Stimulated activated CD4-positive, alpha-beta T cell treated with anti-CD3 and anti-CD28 coated beads, Interleukin-12 subunit alpha, Interleukin-12 subunit beta, amount 100 ng/mL, for 4 hours (primary cell): ENCODE results near the gene TOP3B.

Experiments used
- DNase-seq: peaks from one replicate; pipeline ENCODE4 v3.0.0-alpha.2; 2020

Gene TOP3B, protein sequence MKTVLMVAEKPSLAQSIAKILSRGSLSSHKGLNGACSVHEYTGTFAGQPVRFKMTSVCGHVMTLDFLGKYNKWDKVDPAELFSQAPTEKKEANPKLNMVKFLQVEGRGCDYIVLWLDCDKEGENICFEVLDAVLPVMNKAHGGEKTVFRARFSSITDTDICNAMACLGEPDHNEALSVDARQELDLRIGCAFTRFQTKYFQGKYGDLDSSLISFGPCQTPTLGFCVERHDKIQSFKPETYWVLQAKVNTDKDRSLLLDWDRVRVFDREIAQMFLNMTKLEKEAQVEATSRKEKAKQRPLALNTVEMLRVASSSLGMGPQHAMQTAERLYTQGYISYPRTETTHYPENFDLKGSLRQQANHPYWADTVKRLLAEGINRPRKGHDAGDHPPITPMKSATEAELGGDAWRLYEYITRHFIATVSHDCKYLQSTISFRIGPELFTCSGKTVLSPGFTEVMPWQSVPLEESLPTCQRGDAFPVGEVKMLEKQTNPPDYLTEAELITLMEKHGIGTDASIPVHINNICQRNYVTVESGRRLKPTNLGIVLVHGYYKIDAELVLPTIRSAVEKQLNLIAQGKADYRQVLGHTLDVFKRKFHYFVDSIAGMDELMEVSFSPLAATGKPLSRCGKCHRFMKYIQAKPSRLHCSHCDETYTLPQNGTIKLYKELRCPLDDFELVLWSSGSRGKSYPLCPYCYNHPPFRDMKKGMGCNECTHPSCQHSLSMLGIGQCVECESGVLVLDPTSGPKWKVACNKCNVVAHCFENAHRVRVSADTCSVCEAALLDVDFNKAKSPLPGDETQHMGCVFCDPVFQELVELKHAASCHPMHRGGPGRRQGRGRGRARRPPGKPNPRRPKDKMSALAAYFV

DNA sequence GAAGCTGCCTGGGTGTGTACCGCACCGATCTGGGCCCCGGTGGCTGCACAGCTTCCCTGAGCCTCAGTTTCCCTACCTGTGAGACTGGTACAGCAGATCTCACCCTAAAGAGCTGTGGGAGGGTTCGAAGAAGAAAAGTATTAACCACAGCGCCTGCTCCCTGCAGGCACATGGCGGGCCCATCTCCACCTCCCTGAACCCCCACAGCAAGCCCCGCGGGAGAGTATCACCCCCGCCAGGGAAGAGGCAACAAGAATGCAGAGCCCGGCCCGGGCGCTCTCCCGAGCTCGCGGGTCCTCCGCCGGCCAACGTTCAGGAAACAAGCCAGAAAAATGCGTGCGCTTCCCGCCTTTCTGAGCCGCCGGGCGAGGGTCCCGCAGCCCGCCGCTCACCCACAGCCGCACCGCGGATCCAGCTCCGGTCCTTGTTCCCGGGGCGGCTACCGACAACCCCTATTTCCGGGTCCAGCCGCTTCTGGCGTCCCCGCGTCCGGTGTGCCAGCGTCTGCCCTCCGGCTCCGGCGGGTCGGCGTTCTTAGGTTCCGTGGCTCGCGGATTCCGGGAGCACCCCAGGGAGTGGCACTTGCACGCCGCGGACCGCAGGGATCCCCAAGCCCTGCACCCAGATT lies at the start of gene TOP3B:
Gene TOP3B (minus strand): TSS at position 450 of the 628 bp plus-strand sequence. CDS start 7,078 bp downstream, outside the sequence.
- DNase-seq, result peak; percentile 83

DNA sequence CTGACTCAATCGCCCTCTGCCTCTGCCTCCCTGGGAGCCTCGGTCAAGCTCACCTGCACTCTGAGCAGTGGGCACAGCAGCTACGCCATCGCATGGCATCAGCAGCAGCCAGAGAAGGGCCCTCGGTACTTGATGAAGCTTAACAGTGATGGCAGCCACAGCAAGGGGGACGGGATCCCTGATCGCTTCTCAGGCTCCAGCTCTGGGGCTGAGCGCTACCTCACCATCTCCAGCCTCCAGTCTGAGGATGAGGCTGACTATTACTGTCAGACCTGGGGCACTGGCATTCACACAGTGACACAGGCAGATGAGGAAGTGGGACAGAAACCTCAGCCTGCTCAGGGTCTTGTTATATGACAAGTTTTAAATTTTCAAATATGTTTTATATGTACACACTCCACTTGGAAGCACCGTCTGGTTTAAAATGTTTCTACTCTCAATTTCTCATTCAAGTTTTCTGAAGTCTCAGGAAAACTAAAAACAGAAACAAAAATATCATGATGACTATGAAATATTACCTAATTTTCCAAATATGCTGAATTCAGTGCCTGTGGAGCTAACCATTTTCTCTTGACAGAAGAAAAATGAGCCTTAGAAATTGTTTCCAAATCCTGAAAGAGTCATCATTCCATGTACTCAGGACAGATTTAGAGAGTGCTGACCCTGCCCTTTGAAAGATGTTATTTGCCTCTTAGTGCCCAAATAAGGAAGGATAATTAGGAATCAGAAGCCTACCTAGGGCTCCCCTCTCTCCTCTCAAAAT lies 48.8 kb upstream of the TOP3B start:
- DNase-seq, result no peak

DNA sequence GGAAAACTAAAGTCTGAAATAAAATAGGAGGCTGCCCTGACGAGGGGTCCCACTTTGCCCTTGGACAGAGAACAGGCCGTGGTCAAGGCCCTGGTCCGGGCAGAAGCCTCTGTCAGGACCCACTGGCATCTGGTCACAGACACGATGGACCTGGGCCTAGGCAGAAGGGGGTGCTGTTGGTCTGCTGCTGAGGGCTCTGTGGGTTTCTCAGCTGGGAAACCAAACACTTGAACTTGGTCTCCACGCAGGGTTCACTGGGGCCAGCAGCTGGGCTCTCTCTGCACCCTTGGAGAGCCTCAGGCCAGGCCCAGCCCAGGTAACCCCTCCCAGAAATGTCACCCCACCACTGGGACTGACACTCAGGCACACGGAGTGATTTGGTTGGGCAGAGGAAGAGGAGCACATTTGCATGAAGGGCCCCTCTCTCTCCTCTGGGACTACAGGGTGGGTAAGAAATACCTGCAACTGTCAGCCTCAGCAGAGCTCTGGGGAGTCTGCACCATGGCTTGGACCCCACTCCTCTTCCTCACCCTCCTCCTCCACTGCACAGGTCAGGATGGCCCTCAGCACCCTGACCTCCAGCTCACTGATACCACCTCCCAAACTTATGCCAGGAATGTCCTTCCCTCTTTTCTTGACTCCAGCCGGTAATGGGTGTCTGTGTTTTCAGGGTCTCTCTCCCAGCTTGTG lies 48.1 kb upstream of the TOP3B start:
- DNase-seq, result no peak

DNA sequence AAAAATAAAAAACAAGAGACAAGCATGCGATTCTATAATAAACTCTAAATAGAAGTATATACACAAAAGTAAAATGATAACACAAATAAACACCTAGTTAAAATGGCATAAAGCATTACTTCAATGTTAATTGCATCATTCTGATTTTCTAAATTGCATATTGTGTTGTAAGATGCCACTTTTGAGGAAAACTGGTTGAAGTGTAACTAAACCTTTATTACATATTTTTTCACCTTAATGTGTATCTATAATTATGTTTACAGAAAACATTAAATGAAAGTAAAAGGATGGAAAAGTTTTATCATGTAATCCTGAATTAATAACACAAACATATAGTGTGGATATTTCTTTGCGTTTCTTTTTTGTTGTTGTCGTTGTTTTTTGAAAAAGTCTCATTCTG lies 45.4 kb upstream of the TOP3B start:
- no peak for DNase-seq

DNA sequence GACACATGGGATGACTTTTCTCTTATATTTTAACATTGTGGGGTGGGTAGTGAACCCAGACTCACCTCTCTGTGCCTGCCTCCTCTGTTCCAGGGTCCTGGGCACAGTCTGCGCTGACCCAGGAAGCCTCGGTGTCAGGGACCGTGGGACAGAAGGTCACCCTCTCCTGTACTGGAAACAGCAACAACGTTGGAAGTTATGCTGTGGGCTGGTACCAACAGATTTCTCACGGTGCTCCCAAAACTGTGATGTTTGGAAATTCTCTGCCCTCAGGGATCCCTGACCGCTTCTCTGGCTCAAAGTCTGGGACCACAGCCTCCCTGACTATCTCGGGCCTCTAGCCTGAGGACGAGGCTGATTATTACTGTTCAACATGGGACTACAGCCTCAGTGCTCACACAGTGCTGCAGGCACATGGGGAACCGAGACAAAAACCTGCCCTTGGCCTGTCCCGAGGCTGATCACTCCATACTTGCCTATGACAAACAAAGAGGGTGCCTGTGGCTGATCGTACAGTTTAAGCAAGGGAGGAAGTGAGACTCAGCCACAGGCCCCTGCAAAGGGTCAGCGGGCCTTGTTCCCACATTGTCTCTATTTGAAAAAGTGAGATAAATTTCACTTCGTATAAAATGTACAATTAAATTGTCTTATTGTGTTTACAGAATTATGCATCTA lies 43.7 kb upstream of the TOP3B start:
- no peak for DNase-seq

DNA sequence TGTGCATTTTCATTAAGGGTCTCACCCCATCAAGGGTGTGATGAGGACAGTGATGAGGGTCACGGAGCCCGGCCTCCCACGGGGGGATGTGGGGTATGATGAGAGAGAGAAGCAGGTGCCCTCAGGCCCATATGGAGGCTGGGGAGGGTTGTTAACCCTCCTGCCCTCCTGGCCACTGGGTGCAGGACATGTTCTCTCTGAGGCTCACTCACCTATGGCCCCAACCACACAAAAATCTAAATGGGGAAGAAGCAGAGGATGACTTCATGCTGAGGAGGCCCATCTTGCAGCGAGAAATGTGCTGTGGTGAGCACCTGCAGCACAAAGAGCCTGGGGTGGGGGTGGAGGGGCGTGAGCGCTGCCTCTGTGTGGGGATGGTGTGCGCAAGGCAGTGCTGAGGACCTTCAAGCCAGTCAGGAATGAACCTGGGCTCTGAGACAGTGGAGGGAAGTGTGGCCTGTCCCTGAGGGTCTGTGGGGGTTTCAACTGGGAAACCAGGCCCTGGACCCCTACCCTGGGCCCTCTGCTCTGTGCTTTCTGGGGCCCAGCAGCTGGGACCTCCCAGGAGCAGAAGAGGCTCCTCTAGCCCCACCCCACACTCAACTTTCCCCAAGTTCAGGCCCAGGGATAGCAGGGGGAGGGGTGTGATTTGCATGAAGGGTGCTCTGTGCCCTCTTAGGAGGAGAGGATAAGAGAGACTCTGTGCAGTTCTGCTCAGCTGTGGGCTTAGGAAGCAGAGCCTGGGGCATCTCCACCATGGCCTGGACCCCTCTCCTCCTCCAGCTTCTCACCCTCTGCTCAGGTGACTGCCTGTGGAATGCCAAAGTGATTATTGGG lies 43.0 kb upstream of the TOP3B start:
- DNase-seq, result no peak

DNA sequence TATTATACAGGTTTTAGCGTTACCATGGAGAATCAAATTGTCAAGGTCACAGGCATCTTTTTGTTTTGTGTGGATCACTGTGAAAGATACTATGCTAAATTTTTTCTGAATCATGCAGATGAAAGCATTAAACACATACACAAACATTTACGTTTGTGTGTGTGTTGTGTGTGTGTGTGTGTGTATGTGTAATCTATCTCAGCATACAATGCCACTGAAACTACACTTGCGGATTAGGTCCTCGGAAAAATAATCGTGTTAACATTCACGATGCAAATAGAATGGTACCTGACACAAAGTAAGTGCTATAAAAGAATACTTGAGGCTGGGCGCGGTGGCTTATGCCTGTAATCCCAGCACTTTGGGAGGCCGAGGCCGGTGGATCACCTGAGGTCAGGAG lies 41.9 kb upstream of the TOP3B start:
- no peak for DNase-seq

DNA sequence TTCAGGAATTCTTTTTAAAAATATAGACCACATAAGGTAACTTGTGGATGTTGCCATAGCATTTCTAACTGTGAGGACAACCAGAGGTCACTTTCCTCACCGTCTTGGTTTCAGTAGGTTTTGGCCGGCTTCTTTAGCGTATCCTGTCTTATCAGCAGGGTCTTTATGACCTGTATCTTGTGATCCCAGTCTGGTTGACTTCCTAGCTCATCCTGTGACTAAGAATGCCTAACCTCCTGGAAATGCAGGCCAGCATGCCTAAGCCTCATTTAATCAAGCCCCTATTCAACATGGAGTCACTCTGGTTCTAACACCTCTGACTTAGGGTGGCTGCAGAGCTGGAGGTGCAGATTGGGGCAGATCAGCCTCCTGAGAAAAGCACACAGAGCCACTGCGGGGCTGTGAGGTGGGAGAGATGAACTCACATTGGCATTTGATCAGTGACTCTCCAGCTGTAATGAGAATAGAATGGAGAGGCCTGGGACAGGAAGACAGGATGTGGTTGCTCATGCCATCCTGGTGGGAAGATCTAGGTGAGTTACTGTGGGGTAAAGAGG lies 41.1 kb upstream of the TOP3B start:
- DNase-seq, result no peak

DNA sequence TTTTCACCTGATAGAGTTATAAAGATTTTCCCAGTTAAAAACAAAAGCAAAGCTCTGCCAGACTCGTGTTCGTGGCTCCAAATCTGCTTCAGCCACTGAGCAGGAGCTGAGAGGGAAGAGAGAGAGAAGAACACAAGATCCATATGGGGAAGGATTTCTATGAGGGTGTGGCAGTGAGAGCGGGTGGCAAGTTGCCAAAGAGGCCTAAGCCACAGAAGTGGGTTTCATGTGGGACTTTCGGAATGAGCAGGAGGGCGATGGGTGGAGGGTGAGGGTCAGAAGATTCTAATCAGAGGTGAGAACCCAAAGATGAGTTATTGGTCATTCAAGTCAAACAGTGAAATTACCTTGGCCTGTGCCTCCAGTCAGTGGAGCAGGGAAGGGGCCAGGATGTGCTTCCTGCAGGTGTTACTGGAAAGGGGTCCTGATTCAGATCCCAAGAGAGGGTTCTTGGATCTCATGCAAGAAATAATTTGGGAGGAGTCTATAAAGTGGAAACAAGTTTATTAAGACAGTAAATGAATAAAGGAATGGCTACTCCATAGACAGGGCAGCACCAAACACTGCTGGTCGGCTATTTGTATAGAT lies 40.5 kb upstream of the TOP3B start:
- no peak for DNase-seq

DNA sequence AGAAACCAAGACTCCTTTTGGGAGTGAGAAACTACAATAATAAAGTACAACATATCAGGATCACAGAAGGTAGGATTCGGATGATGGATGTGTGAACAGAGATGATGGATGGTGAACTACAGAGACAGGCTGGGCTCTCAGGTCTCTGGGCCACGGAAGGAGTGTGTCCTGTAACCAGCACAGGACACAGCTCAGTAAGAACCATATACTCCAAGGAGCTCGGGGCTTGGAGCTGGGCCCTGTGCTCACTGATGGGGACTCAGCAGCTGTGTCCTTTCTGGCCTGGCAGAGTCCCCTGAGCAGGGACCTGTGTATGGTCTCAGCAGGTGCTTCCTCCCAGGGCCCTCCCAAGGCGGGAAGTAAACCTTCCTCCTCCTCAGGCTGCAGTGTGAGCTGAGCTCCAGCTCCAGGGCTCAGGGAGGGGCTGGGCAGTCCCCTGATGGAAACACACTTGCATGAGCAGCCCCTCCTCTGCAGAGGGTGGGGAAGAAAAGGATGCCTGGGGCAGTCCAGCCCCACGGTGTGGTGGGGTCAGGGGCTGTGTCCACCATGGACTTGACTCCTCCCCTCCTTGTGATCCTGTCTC lies 39.8 kb upstream of the TOP3B start:
- no peak for DNase-seq

DNA sequence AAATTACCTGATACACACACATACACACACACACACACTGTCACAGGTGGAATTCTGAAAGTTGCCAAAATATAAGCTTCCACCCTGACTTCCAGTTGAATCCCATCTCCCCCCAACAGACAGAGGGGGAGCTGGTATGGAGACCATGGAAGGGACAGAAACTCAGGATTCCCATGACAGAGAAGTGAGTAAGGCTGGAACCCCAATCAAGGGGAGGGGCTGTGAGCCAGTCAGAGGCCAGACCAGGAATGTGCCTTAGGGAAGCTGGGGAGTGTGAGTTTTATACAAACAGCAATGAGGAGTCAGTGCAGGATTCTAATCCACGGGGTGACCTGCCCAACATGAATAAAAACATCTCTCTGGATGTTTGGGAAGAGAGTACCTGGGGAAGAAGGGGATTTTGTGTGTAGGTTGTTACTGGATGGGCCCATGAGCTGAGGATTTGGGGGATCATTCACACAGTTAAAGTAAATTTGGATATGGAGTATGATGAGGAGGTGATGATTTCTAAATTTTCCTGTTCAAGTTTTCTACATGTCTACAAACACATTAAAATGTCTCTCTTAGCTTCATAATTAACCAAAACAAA lies 38.7 kb upstream of the TOP3B start:
- DNase-seq, result no peak

DNA sequence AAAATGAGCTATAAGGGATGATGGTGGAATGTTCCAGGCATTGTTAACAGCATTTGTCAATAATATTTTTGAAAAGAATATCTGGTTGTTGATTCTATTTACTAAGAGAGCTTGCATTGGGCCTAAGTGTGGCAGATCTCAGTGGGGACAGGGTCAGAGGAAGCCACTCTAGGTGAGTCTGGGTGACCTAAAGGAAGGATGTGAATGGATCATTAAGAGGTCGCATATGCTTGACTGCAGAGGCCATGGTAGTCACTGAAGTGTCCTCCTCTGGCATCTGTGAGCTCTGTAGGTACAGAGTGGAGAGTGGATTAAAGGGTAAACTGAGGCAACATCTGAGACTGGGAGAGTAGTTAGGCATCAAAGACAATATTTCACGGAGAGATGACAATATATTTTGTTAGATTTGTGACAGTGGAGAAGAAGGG lies 37.9 kb upstream of the TOP3B start:
- no peak for DNase-seq

DNA sequence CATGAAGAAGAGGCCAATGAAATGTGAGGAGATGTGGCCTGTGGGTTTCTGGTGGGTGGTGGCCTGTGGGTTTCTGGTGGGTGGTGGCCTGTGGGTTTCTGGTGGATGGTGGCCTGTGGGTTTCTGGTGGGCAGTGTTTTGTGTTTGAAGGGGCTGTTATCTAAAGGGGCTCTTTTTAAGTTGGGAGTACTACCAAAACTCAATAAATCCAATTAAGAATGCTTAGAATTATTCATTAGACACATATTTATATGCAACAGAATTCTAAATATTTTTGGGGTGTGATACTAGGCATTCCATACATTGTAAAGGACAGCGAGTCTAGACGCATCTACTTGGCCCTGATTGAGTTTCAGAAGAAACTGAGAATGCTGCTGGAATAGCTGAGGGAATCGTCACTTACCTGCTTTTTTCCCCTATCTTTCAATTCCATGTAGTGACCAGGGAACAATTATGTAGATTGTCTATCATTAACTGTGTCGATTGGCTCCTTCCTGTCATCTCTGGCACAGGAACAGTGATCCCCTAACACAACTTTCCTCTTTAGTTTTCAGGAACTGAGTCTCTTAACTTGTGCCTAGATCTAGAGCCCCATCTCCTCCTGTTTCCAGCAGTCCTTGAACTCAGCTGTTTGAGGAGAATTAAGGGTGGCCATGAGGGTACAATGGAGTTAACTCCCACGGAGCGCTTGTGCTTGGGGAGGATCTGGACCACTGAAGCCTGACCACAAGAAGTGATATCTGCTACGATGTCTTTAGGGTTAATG lies 37.3 kb upstream of the TOP3B start:
- no peak for DNase-seq

DNA sequence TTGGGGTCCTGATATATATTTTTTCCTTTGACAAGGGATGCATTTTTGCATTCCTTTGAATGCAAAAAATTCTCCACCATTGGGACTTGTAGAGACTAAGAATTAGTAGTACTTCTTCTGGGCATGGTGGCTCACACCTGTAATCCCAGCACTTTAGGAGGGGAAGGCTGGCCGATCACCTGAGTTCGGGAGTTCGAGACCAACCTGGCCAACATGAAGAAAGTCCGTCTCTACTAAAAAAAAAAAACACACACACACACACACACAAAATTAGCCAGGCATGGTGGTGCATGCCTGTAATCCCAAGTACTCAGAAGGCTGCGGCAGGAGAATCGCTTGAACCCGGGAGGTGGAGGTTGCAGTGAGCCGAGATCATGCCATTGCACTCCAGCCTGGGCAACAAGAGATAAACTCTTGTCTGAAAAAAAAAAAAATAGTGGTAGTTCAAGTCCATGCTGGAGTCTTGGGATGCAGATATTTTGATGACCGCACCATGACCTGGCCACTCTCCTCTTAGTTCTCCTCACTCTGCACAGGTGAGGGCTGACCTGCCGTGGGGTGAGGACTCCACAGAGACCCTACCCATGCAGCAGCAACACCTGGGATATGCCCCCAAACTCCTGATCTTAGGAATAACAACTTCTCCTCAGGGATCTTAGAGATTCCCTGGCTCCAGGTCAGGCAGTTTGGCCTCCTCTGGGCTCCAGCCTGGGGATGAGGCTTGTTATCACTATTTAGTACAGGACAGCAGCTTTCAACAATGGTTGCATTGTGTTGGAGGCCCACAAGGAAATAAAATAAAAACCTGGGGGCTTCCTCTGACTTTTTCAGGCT lies 36.5 kb upstream of the TOP3B start:
- DNase-seq, result no peak

DNA sequence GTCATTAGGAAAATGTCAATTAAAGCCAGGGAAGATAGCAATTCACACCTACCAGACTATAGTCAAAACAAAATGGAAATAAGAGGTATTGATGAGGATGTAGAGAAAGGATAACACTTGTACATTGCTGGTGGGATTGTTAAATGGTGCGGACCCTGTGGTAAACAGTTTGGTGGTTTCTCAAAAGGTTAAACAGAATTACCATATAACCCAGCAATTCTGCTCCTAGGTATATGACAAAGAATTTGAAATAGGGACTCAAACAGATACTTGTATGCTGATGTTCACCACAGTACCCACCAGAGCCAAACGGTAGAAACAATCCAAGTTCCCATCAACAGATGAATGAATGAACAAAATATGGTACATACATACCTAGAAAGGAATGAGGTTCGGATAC lies 33.0 kb upstream of the TOP3B start:
- no peak for DNase-seq

DNA sequence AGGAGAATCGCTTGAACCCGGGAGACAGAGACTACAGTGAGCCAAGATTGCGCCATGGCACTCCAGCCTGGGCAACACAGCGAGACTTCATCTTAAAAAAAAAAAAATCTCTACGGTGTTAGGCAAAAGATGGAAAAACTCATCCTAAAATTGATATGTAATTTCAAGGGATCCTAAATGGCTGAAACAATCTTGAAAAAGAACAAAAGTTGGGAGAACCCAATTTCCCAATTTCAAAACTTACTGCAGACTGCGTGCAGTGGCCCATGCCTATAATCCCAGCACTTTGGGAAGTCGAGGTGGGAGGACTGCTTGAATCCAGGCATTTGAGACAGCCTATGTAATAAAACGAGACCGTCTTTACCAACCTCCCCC lies 31.7 kb upstream of the TOP3B start:
- DNase-seq, result no peak

DNA sequence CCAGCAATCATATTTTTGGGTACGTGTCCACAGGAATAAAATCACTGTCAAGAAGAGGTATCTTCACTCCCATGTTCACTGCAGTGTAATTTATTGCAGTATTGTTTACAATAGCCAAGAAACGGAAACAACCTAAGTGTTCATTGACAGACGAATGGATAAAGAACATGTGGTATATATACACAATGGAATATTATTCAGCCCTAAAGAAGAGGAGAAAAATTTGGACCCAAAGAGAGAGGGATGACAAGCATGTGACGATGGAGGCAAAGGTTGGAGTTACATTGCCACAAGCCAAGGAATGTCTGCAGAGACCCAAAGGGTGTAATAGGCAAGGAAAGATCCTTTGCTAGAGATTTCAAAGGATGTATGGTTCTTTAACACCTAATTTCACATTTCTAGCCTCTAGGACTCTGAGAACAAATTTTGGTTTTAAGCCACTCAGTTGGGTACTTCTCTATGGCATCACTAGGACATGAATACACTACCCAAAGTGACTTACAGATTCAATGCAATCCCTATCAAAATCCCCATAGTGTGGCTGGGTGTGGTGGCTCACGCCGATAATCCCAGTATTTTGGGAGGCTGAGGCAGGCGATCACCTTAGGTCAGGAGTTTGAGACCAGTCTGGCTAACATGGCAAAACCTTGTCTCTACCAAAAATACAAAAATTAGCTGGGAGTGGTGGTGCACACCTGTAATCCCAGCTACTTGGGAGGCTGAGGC lies 31.1 kb upstream of the TOP3B start:
- no peak for DNase-seq
